HepG2 (cell line): ENCODE measurements around the gene PSMA7. TPM values are rescaled to one million over a fixed set of nuclear protein-coding genes. Genes with fewer than 3 reads are reported as not detected.

Experiments used
- CEBPG ChIP-seq: IDR thresholded peaks from 2 replicates; pipeline ENCODE4 v1.6.1; 2016
- FOSL1 ChIP-seq: sonication (generic); formaldehyde crosslinking; IDR thresholded peaks from 2 replicates; pipeline ENCODE4 v1.9.0; 2021; ENCODE audit warnings: missing genetic modification reagents, borderline replicate concordance
- HOXD1 ChIP-seq: sonication (generic); formaldehyde crosslinking; IDR thresholded peaks from 2 replicates; pipeline ENCODE4 v1.5.0; 2020; ENCODE audit warnings: missing genetic modification reagents
- NFKBIZ ChIP-seq: IDR thresholded peaks from 2 replicates; pipeline ENCODE4 v1.6.1; 2018; ENCODE audit warnings: missing genetic modification reagents, missing compliant biosample characterization
- U2AF1 ChIP-seq: fragments of 200-400 bp; formaldehyde crosslinking; optimal IDR thresholded peaks from 2 replicates; pipeline ENCODE3; 2017; ENCODE audit warnings: mild to moderate bottlenecking, low read depth, low read length
- ZNF124 ChIP-seq: sonication (generic); formaldehyde crosslinking; IDR thresholded peaks from 2 replicates; pipeline ENCODE4 v1.4.0; 2020; ENCODE audit warnings: missing genetic modification reagents
- ZNF24 ChIP-seq: fragments of 450-650 bp; IDR thresholded peaks from 2 replicates; pipeline ENCODE4 v1.6.1; 2017; ENCODE audit warnings: antibody characterized with exemption, mild to moderate bottlenecking
- ZNF33A ChIP-seq: sonication (generic); formaldehyde crosslinking; IDR thresholded peaks from 2 replicates; pipeline ENCODE4 v1.5.1; 2020; ENCODE audit warnings: missing genetic modification reagents, mild to moderate bottlenecking, moderate library complexity, borderline replicate concordance
- ZNF441 ChIP-seq: sonication (generic); formaldehyde crosslinking; IDR thresholded peaks from 2 replicates; pipeline ENCODE4 v1.7.0; 2021; ENCODE audit warnings: missing genetic modification reagents, borderline replicate concordance
- ZNF557 ChIP-seq: sonication (generic); formaldehyde crosslinking; IDR thresholded peaks from 2 replicates; pipeline ENCODE4 v1.4.0; 2020; ENCODE audit warnings: missing genetic modification reagents
- ZNF564 ChIP-seq: sonication (generic); formaldehyde crosslinking; IDR thresholded peaks from 2 replicates; pipeline ENCODE4 v1.8.1; 2023; ENCODE audit warnings: mild to moderate bottlenecking, missing genetic modification reagents
- ZNF749 ChIP-seq: sonication (generic); formaldehyde crosslinking; IDR thresholded peaks from 2 replicates; pipeline ENCODE4 v1.8.0; 2022; ENCODE audit warnings: mild to moderate bottlenecking, missing genetic modification reagents, moderate library complexity, borderline replicate concordance
- ZNF773 ChIP-seq: sonication (generic); formaldehyde crosslinking; IDR thresholded peaks from 2 replicates; pipeline ENCODE4 v1.4.0; 2020; ENCODE audit warnings: missing genetic modification reagents, borderline replicate concordance
- polyA plus RNA-seq, 8 experiments: library from polyadenylated mRNA; depleted of rRNA in 3 of 8; stranded (reverse) in 7 of 8; unstranded in 1 of 8; fragments of >200 nt; fragmentation: Illumina TruSeq in 4 of 8; extraction: Trizol in 4 of 8; gene quantifications; 2 replicates each; pipeline versions ENCODE4 v1.2.1 to v1.2.3, GENCODE V29; 2011 to 2016; ENCODE audit warnings: low read depth in 4 of 8, missing spikeins in 1 of 8, mixed read lengths in 1 of 8; ENCODE audit not compliant: insufficient read depth in 1 of 8
- total RNA-seq, 5 experiments: library from RNA; depleted of rRNA; stranded (reverse); fragments of >200 nt; fragmentation: Illumina TruSeq; extraction: Trizol; gene quantifications; 2 replicates each; pipeline ENCODE4 v1.2.3, GENCODE V29; 2016; ENCODE audit warnings: low read depth in 1 of 5
- TF ChIP-seq, protein P1 (sequence below): sonication (generic); formaldehyde crosslinking; IDR thresholded peaks from 2 replicates; pipeline ENCODE4 v1.5.1; 2020; ENCODE audit warnings: missing genetic modification reagents, mild to moderate bottlenecking, borderline replicate concordance
- TF ChIP-seq, protein P2 (sequence below): conservative IDR thresholded peaks from 2 replicates; pipeline ENCODE4 v1.6.1; 2018; ENCODE audit warnings: missing genetic modification reagents
- TF ChIP-seq, protein P3 (sequence below): sonication (generic); formaldehyde crosslinking; IDR thresholded peaks from 2 replicates; pipeline ENCODE4 v1.5.0; 2020; ENCODE audit warnings: missing genetic modification reagents
- TF ChIP-seq, protein P4 (sequence below): fragments of 450-650 bp; IDR thresholded peaks from 2 replicates; pipeline ENCODE4 v1.6.1; 2016
- TF ChIP-seq, protein P5 (sequence below): sonication (generic); formaldehyde crosslinking; IDR thresholded peaks from 2 replicates; pipeline ENCODE4 v1.4.0; 2020; ENCODE audit warnings: low read depth, mild to moderate bottlenecking, missing genetic modification reagents

The PSMA7 gene
- total and polyA plus RNA-seq, 2 of the 13 experiments (the other 11 are each of a cell fraction or from before 2014, with no cell fraction given), result 531 to 631 TPM

DNA sequence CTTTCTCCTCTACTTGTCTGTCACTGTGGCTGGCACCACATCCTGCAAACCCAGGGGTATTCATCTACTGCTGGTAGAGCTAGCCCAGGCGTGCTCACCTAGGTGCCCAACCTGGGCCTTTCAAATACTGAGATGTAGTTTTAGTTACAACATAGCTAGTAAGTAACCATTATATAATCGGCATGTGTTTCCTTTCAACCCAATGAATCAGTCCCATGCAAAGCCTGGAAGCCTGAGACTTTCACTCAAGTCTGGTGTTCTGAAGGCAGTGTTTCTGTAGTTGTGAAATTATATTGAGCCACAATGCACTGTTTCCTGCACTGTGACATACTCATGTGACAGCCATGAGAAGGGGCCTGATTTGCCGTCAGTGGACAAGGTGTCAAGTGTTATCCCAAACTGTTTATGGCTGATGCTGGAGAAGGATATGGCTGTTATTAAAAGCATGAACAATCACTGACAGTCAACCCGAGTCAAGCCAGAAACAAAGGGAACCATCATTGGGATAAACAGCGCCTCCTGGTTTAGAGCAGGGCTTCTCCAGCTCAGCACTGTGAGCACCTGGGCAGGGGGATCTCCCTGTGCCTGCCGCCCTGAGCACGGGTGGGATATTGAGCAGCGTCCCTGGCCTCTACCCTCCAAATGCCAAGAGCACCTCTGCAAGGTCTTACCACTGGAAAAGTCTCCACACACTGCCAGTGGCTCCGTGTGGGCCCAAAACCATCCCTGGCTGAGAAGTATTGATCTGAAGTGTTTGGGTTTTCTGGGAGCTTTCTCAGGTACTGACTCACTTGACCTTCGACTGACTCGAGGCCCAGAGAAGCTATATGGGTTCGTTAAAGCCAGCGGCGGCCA lies 1.6 kb downstream of the PSMA7 start (continued):
- TF ChIP-seq, protein P1, sequence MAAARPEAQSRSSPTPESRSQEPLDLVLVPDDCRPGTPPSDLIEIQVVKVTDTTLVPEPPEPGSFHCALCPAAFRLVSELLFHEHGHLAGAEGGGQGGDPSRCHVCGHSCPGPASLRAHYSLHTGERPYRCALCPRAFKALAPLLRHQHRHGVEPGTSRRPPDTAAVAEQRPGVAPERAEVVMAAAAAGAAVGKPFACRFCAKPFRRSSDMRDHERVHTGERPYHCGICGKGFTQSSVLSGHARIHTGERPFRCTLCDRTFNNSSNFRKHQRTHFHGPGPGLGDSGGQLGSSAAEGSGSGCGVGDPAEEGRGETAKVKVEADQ (CRISPR knock-in tag), result no peak
- TF ChIP-seq ZNF124 (CRISPR knock-in tag) (no peak), ZNF24 (no peak), HOXD1 (CRISPR knock-in tag) (0 out of 2 replicates have a peak, but pooled peaks have one; percentile 22), CEBPG (no peak), ZNF749 (CRISPR knock-in tag) (no peak), ZNF773 (no peak), NFKBIZ (no peak; the same call in 1 of the 2 replicates), U2AF1 (no peak), ZNF564 (no peak), ZNF557 (no peak), ZNF441 (CRISPR knock-in tag) (peak; percentile 31; the same call in 1 of the 2 replicates), ZNF33A (CRISPR knock-in tag) (no peak), FOSL1 (CRISPR knock-in tag) (no peak)
- TF ChIP-seq, protein P2, sequence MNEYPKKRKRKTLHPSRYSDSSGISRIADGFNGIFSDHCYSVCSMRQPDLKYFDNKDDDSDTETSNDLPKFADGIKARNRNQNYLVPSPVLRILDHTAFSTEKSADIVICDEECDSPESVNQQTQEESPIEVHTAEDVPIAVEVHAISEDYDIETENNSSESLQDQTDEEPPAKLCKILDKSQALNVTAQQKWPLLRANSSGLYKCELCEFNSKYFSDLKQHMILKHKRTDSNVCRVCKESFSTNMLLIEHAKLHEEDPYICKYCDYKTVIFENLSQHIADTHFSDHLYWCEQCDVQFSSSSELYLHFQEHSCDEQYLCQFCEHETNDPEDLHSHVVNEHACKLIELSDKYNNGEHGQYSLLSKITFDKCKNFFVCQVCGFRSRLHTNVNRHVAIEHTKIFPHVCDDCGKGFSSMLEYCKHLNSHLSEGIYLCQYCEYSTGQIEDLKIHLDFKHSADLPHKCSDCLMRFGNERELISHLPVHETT (CRISPR knock-in tag), result no peak
- TF ChIP-seq, protein P3, sequence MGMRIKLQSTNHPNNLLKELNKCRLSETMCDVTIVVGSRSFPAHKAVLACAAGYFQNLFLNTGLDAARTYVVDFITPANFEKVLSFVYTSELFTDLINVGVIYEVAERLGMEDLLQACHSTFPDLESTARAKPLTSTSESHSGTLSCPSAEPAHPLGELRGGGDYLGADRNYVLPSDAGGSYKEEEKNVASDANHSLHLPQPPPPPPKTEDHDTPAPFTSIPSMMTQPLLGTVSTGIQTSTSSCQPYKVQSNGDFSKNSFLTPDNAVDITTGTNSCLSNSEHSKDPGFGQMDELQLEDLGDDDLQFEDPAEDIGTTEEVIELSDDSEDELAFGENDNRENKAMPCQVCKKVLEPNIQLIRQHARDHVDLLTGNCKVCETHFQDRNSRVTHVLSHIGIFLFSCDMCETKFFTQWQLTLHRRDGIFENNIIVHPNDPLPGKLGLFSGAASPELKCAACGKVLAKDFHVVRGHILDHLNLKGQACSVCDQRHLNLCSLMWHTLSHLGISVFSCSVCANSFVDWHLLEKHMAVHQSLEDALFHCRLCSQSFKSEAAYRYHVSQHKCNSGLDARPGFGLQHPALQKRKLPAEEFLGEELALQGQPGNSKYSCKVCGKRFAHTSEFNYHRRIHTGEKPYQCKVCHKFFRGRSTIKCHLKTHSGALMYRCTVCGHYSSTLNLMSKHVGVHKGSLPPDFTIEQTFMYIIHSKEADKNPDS (CRISPR knock-in tag), result no peak
- TF ChIP-seq, protein P4, sequence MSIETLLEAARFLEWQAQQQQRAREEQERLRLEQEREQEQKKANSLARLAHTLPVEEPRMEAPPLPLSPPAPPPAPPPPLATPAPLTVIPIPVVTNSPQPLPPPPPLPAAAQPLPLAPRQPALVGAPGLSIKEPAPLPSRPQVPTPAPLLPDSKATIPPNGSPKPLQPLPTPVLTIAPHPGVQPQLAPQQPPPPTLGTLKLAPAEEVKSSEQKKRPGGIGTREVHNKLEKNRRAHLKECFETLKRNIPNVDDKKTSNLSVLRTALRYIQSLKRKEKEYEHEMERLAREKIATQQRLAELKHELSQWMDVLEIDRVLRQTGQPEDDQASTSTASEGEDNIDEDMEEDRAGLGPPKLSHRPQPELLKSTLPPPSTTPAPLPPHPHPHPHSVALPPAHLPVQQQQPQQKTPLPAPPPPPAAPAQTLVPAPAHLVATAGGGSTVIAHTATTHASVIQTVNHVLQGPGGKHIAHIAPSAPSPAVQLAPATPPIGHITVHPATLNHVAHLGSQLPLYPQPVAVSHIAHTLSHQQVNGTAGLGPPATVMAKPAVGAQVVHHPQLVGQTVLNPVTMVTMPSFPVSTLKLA, result no peak
- TF ChIP-seq, protein P5, sequence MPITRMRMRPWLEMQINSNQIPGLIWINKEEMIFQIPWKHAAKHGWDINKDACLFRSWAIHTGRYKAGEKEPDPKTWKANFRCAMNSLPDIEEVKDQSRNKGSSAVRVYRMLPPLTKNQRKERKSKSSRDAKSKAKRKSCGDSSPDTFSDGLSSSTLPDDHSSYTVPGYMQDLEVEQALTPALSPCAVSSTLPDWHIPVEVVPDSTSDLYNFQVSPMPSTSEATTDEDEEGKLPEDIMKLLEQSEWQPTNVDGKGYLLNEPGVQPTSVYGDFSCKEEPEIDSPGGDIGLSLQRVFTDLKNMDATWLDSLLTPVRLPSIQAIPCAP (CRISPR knock-in tag), result no peak
